EH (cell line): ENCODE data around the gene SNRNP40.

ENCODE experiments used
- DNase-seq: peaks from one replicate; pipeline ENCODE4 v3.0.0-alpha.2; 2015; ENCODE audit warnings: low read depth

SNRNP40 gene

GRCh38 chr1:31231802-31232201 is 64.8 kb downstream of the SNRNP40 start:
- no peak for DNase-seq

- no peak for DNase-seq
Observed at GRCh38 chr1:31230378-31230777, 66.2 kb downstream of the SNRNP40 start.

GRCh38 chr1:31228986-31229385 is 67.6 kb downstream of the SNRNP40 start:
- DNase-seq: no peak

- DNase-seq: peak; percentile 30
Observed at GRCh38 chr1:31227891-31228568, 68.6 kb downstream of the SNRNP40 start.

DNA sequence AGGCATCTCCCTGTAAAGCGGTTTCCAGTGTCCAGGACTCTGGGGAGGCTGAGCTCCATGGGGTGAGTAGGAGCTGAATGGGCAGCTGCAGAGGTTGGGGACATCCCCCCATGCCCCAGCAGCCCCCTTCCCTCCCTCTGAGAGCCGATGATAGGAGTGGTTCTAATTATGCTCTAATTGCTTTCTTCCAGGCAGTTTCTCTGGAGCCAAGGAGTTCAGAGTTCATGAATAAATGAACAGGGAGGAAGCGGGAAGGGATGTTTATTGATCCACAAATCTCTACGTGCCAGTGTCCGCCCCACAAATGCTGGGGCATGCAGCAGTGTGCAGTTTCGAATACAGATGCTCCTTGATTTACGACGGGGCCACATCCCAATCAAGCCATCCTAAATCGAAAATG is 72.5 kb downstream of the SNRNP40 start:
- DNase-seq: no peak

GRCh38 chr1:31222176-31222575 is 74.4 kb downstream of the SNRNP40 start:
- DNase-seq: no peak

DNA sequence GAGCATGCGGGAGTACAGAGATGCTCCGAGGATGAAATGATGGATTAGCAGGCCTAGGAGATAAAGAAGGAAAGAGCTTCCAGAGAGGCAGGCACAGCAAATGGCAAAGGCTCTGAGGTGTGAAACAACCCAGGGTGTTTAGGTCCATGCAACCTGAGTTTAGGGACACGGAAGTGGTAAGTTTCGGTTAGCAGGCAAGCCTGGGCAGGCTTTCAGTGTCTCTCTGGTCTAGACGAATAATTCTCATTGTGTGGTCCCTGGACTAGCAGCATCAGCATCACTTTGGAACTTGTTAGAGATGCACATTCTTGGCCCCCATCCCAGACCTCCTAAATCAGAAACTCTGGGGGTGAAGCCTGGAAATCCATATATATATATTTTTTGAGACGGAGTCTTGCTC is 75.5 kb downstream of the SNRNP40 start:
- DNase-seq: no peak

- no peak for DNase-seq
Observed at GRCh38 chr1:31219489-31219888, 77.1 kb downstream of the SNRNP40 start.

GRCh38 chr1:31218705-31219104 is 77.9 kb downstream of the SNRNP40 start:
- DNase-seq: no peak

DNA sequence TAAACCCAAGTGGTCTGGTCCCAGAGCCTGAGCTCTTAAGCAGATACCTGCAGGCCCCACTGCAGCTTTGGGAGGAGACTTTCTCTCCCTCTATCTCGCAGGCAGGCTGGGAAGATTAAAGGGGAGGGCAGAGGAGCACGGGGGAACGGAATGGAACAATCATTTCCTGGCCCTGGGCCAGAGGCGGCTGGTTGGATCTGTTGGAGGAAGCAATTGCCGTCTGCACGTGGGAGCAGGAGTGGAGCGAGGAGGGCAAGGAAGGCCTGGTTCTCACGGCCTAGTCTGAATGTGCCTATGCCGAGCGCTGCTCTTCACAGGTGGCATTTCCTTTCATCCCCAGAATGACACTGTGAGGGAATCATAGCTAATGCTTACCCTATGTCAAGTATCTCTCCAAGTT is 80.6 kb downstream of the SNRNP40 start:
- DNase-seq: peak; percentile 57

DNA sequence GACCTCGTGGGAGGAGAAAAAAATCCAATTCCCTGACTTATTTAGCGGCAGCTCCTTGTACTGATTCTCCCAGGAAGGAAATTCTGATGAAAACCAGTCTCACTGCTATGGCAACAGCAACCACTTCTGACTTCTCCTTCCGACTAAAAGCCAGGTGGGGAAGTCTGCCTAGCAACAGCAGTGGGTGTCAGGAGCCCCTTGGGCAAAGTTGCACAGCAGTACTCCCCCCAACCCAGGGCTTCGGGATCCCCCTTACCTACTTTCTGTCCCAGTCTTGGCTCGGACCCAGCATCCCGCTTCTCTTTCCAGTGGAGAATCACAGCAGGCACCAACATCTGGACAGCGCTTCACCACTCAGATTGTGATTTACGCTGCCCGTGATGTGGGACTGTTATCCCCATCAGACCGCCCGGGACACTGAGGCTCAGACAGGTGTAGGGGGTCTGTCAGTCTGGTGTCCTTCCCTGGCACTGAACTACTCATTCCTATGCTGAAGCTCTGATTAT is 81.5 kb downstream of the SNRNP40 start:
- DNase-seq: peak; percentile 3

- no peak for DNase-seq
Observed at GRCh38 chr1:31214316-31215064, 82.1 kb downstream of the SNRNP40 start.
